ENCODE measurements around the gene ARID3A.
"Not testable (repeated sequence)": the region's sequence is repeated elsewhere in the genome, so short reads cannot be mapped to it uniquely, and the experiment has no call there.

ARID3A gene, protein sequence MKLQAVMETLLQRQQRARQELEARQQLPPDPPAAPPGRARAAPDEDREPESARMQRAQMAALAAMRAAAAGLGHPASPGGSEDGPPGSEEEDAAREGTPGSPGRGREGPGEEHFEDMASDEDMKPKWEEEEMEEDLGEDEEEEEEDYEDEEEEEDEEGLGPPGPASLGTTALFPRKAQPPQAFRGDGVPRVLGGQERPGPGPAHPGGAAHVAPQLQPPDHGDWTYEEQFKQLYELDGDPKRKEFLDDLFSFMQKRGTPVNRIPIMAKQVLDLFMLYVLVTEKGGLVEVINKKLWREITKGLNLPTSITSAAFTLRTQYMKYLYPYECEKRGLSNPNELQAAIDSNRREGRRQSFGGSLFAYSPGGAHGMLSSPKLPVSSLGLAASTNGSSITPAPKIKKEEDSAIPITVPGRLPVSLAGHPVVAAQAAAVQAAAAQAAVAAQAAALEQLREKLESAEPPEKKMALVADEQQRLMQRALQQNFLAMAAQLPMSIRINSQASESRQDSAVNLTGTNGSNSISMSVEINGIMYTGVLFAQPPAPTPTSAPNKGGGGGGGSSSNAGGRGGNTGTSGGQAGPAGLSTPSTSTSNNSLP

DNA sequence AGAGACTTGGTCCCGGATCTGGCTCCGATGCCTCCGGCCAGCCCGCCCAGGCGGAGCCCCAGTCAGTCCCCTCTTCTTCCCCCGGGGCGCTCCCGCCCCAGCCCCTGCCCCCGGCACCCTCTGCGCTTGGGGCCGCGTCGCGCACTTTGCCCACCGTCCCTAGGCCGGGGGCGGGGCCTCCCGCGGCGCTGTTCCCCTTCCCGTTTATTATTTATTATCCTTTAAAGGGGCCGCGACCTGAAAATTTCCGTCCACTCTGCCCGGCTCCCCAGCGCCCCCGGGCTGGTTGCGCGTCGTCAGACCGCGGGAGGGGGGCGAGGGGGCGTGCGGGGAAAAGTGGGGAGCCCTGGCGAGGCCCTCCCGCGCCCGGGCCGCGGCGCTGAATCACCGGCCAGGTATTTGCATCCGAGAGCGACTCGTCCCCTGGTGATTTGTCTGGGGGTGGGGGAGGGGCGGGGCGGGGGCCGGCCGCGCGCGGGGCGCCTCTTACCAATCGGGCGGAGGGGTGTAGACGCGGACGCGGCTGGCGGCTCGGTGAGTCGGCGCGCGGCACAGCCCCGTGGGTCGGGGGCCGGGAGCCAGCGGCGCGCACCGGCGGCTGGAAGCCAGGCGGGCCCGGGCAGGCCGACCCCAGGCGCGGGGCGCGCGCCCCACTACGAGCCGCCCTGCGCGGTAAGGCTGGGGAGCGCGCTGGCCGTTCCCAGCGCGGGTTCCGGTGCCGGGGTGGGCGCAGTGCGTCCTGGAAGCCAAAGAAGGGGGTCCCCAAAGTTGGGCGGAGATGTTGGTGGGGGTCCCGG lies at the start of gene ARID3A:
Gene ARID3A, plus strand, starts transcription at position 510 of the 797 bp plus-strand sequence. CDS start 3,494 bp downstream, outside the sequence.
- peak; percentile 86 for DNase-seq (ENCODE audit: low read depth)

DNA sequence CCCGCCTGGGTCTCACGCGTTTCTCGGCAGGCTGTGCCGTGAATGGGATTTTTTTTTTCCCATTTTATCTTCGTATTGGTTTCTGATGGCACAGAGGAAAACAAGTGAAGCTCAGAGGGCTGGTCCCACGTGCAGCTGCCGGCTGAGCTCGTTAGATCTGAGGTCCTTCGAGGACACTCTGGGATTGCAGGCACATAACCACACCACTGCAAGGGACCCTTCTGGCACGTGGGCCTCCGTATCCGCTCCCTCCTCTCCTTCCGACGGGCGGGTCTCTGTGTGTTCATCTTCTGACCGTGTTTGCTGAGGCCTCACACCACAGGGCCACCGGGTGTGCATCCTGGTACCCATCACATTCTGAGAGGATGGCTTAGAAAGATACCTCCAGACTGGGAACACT lies 49.7 kb upstream of the ARID3A start:
- DNase-seq (ENCODE audit: low read depth): no peak

DNA sequence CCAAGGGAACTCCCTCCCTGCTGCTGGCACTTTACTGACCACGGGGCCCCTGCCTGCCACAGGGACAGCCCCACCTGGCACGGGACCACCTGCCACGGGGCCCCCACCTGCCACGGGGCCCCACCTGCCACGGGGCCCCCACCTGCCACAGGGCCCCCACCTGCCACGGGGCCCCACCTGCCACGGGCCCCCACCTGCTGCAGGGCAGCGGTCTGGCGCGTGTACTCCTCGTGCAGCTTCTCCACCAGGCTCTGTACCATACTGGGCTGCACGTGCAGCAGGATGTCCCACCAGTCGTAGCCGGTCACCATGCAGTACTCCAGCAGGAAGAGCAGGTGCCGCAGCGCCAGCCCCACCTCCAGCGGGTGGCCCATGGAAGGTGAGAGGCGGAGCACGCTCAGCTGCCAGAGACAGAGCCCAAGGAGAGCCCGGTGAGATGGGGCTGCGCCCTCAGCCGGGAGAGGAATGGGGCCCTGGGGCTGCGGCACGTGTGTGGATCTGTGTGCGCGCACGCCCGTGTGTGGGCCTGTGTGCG lies 49.0 kb upstream of the ARID3A start:
- no peak for DNase-seq (ENCODE audit: low read depth)

DNA sequence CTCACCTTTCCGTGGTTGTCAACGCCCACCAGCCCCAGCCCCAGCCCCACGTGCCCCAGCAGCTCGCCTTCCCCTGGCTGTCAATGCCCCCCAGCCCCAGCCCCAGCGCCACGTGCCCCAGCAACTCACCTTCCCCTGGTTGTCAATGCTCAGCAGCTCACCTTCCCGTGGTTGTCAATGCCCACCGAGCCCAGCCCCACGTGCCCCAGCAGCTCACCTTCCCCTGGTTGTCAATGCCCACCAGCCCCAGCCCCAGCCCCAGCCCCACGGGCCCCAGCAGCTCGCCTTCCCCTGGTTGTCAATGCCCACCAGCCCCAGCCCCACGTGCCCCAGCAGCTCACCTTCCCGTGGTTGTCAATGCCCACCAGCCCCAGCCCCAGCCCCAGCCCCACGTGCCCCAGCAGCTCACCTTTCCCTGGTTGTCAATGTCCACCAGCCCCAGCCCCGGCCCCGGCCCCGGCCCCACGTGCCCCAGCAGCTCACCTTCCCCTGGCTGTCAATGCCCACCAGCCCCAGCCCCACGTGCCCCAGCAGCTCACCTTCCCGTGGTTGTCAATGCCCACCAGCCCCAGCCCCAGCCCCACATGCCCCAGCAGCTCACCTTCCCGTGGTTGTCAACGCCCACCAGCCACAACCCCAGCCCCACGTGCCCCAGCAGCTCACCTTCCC lies 47.7 kb upstream of the ARID3A start:
- not testable (repeated sequence) for DNase-seq (ENCODE audit: low read depth)

DNA sequence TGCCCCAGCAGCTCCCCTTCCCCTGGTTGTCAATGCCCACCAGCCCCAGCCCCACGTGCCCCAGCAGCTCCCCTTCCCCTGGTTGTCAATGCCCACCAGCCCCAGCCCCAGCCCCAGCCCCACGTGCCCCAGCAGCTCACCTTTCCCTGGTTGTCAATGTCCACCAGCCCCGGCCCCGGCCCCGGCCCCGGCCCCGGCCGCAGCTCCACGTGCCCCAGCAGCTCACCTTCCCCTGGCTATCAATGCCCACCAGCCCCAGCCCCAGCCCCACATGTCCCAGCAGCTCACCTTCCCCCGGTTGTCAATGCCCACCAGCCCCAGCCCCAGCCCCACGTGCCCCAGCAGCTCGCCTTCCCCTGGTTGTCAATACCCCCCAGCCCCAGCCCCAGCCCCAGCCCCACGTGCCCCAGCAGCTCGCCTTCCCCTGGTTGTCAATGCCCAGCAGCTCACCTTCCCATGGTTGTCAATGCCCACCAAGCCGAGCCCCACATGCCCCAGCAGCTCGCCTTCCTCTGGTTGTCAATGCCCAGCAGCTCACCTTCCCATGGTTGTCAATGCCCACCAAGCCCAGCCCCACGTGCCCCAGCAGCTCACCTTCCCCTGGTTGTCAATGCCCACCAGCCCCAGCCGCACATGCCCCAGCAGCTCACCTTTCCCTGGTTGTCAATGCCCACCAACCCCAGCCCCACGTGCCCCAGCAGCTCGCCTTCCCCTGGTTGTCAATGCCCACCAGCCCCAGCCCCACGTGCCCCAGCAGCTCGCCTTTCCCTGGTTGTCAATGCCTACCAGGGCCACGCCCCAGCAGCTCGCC lies 46.9 kb upstream of the ARID3A start:
- not testable (repeated sequence) for DNase-seq (ENCODE audit: low read depth)

DNA sequence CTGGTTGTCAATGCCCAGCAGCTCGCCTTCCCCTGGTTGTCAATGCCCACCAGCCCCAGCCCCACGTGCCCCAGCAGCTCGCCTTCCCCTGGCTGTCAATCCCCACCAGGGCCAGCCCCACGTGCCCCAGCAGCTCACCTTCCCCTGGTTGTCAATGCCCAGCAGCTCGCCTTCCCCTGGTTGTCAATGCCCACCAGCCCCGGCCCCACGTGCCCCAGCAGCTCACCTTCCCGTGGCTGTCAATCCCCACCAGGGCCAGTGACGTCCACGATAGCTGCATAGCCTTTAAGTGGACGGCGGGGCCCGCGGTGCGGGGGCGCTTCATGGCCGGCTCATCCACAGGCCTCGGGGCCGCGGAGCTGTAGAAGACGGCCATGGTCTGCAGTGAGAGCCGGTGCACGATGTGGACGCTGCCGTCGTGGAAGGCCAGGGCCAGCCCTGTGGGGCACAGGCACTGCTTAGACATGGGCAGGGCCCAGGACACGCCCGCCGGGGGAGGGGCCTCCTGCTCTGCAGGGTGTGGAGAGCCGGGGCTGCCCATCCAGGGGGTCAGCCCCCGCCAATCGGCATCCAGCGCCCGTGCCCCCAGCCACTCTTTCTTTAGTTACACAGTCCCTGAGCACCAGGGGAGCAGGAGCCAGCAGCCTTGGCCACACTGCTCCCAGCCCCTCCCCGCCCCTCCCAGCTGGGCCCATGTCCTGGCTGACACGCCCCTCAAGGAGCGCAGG lies 46.0 kb upstream of the ARID3A start:
- no peak for DNase-seq (ENCODE audit: low read depth)

DNA sequence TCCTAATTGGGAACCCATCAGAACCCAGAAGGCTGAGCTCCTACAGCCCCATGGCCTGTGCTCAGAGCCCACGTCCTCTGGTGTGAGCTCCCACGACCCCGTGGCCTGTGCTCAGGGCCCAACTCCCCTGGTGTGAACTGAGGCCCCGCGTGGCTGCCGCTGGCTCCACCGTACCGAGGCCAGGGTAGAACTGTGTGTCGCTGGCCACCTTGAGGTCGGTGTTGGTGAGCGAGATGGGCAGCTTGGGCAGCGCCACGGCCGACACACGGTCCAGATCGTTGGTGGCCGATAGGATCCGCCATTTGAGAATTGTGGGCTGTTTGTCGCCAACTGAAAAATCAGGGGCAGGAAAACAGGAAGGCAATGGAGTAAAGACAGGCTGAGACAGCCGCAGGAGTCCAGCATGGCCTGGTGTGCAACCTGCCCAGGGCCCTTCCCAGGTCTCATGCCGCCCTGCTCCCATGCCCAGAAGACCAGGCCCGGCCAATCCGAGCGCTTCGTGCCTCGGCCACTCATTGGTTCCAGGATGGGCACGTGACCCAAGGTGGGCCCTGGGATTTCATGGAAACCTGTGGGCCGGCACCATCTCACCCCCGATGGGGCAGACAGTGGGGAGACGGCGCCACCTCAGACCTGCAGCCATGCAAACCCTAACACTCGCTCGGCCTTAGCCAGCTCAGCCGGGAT lies 44.3 kb upstream of the ARID3A start:
- DNase-seq (ENCODE audit: low read depth): no peak

DNA sequence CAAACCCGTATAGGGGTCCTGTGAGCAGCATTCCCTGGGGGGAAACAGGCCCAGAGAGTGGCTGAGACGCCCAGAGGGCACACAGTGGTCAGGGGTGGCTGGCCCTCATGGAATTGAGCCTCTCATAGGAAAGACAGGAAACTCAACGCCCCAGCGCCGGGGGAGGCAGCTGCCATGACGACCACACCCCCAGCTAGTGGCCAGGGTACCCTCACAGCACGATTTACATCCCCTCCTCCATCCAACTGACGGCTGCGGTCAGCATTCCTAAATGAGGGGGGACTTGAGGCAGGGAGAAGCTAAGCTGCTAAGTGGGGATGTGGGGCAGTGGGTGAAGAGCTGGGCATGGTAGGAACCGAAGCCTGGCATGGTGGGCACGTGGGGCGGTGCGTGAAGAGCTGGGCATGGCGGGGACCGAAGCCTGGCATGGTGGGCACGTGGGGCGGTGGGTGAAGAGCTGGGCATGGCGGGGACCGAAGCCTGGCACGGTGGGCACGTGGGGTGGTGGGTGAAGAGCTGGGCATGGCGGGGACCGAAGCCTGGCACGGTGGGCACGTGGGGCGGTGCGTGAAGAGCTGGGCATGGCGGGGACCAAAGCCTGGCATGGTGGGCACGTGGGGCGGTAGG lies 42.9 kb upstream of the ARID3A start:
- DNase-seq (ENCODE audit: low read depth): no peak

DNA sequence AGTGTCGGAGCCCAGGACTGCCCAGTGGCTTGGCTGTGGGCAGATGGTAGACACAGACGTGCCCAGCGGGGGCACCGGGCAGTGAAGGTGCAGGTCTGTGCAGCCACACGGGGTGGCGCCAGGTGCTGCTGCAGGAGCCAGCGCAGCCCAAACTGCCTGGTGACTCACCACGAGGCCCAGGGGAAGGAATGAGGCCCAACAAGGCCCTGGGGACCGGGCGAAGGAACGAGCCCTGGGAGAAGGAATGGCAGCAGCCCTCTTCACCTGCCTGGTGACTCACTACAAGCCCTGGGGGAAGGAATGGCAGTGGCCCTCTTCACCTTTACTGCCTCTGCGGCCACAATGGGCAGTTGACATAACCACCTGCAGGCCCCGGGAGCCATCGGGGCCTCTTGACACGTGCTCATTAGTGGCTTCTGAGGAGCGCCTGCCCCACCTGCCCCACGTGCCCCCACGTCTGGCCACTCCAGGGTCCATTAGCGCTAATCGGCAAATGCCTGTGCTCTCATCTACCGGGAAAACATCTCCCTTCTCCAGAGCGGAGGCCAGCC lies 42.1 kb upstream of the ARID3A start:
- DNase-seq (ENCODE audit: low read depth): no peak

DNA sequence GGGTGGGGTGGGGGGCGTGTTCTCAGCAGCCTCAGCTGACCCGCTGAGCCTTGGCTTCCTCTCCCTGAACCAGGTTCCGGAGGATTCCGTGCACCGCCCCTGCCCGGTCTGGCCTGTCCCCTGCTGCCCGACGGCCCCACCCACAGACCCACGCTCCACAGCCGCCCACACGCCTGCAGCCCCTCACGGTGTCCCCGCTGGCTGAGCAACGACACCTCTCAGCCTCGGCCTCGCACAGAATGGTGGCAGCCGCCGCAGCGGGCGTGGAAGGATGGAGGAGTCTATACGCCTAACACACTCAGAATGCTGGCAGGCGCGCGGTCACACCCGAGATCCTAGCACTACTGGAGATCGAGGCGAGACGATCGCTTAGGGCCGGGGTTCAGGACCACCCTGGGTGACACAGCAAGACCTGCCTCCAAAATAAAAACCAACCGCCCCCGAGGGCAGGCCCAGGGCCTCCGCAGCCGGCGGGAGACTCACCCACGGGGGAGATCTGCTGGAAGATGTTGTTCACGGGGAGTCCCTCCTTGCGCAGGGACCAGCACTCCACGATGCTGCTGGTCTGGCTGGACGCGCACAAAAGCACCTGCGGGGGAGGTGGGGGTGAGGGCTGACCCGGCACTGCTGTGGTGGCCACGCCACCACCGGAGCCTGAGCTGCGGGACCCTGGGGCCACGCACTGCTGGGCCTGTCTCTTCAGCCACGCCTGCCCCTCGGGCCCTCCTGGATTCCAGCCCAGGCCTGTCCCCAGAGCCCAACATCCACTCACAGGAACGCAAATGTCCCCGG lies 41.2 kb upstream of the ARID3A start:
- DNase-seq (ENCODE audit: low read depth): no peak

DNA sequence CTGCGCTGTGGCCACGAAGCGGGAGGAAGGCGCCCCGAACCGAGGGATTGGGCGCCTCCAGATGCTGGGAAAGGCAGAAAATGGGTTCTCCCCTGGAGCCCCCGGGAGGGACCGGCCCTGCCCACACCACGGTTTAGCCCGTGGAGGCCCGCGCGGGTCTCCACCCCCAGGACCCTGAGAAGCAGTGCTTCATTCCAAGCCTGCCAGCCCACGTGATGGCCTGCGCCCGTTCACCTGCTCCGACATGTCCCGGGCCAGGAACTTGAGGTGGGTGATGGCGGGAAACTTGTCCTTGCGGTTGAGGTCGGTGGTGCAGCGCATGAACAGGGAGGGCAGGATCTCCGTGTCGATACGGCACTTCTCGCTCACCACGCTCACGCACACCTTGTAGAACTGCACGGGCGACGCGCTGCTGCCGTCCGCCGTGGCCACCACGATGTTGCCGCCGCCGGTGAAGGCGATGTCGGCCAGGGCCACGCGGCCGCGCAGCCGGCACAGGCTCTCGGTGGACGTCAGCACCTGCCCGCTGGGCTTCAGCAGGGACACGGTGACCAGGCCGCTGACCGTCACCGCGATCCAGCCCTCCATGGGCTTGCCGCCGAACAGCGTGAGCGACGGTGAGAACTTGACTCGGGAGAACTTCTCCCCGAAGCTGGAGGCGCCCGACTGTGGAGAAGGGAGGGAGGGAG lies 40.2 kb upstream of the ARID3A start:
- DNase-seq (ENCODE audit: low read depth): no peak

DNA sequence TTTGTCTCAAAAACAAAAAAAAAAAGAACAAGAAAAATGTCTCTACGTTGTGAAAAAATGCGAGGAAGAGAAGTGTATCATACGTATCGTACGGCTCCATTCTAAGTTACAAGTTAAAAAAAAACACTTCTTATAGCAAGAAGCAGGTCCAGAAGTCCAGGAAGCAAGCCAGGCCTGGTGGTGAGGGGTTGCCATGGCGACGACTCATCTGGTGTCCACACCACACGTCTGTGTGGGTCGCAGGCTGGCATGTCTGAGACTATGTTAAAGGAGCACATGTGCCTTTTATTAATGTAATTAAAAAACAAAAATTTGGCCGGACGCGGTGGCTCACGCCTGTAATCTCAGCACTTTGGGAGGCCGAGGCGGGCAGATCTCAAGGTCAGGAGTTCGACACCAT lies 38.8 kb upstream of the ARID3A start:
- DNase-seq (ENCODE audit: low read depth): peak; percentile 75

DNA sequence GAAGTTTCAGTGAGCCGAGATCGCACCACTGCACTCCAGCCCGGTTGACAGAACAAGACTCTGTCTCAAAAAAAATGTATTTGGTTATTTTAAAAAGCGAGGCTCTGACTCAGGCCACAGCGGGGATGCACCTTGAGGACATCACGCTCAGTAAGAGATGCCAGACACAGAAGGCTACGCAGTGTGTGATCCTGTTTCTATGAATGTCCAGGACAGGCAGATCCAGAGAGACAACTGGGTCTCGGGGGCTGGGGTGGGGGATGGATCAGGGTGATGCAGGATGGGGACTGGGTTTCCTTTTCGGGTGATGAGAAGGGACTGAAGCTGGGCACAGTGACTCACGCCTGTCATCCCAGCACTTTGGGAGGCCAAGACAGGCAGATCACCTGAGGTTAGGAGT lies 38.2 kb upstream of the ARID3A start:
- DNase-seq (ENCODE audit: low read depth): no peak

DNA sequence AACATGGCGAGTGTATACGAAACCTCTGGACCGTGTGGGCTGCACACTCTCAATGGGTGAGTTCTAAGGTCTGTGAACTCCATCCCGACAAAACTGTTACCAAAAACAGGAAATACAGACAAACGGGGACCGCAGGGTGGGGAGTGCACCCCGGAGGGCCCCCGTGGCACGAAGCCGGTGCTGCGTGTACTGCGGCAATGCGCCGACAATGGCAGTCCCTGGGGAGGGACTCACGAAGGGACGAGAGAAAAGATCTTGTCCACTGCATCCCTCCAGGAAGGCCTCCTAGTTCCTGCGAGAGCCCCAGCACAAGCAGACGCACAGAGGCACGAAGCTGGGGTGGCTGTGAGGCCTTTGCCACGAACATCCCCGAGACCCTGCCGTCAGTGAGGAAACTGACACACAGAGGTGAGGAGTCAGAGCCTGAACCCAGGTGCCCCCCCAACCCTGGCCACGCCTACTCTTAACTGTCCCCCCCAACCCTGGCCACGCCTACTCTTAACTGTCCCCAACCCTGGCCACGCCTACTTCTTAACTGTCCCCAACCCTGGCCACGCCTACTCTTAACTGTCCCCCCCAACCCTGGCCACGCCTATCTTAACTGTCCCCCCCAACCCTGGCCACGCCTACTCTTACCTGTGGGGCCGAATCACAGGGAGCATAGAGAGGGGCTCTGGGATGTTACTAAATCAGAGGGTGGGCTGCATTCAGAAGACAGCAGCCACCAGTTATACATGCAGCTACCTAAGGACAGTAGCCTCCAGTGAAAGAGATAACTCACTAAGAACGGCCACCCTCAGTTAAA lies 37.1 kb upstream of the ARID3A start:
- DNase-seq (ENCODE audit: low read depth): no peak

DNA sequence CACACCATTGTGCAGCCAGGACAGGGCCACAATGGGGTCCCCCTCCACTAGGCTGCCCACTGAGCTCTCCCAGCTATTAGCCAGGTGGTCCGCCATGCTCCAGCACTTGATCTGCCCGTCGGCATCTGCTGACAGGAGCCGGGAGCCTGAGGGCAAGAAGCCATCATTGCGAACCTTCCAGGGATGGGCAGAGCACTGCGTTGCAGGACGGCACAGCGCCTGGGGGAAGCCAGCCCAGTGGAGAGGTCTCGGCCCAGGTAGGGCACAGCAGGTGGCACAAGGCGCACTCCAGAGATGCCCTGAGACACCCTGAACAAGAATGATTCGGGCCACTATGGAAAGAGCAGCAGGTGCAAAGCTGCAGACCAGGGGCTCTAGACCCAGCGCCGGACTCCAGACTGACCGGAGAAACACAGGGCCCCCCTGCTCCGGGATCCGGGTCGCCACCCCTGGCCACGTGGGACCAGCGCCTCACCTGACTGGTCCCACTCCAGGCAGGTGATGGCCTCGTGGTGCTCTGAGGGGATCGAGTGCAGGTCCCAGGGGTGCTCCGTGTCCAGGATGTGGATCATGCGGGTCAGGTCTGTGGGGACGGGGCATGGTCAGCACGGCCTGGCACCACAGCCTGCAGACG lies 36.1 kb upstream of the ARID3A start:
- no peak for DNase-seq (ENCODE audit: low read depth)

DNA sequence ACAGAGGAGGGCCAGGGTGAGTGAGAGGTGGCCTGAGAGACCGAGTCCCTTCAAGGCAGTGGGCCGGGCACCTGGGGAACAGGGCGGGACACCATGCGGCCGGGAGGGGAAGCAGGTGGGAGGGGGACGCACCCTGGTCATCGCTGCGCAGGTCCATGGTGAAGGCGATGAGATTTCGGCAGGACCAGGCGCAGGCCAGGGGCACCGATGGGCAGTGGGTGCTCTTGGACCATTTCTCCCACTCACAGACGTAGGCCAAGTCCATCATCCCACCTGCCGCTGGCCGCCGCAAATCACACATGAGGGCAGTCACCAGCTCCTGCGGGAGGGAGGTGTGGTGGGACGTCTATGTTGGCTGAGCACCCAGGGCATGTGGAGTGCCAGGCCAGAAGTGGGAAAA lies 35.0 kb upstream of the ARID3A start:
- no peak for DNase-seq (ENCODE audit: low read depth)
